HEK293 (cell line): ENCODE measurements around the gene FBXW5.

ENCODE experiments used
- CTCF ChIA-PET: fragments of 350-600 bp; formaldehyde crosslinking; extraction: SDS; loops from one replicate; lab custom pipeline; 2021; ENCODE audit warnings: antibody characterized with exemption; lab: Yijun Ruan, JAX
- POLR2A ChIA-PET: fragments of 300-600 bp; formaldehyde crosslinking; extraction: SDS; loops from one replicate; lab custom pipeline; 2020; ENCODE audit warnings: antibody characterized with exemption, inconsistent platforms; lab: Yijun Ruan, JAX
- H3K27ac ChIP-seq: fragments of 200-500 bp; sonication (Bioruptor generic); 2 replicates; pipeline ENCODE4 v1.5.1; 2014; ENCODE audit warnings: low read depth, low read length, control low read depth, inconsistent platforms; ENCODE audit errors: extremely low read depth
- H3K36me3 ChIP-seq, 2 experiments: fragments of 200-500 bp in 1 of 2; sonication (Bioruptor generic) in 1 of 2; 1 replicate in 1 of 2; 2 replicates in 1 of 2; pipeline ENCODE4 v1.5.1; 2014 to 2017; ENCODE audit warnings: inconsistent platforms in 2 of 2, low read length in 2 of 2; ENCODE audit not compliant: control insufficient read depth in 2 of 2, insufficient read depth in 1 of 2
- H3K4me1 ChIP-seq: fragments of 200-500 bp; sonication (Bioruptor generic); 2 replicates; pipeline ENCODE4 v1.5.1; 2014; ENCODE audit warnings: mild to moderate bottlenecking, low read length, inconsistent platforms; ENCODE audit not compliant: control insufficient read depth, insufficient read depth
- H3K4me3 ChIP-seq: 2 replicates; pipeline ENCODE4 v1.5.1; 2011; ENCODE audit warnings: low read depth, mild to moderate bottlenecking, control low read depth, low read length, moderate library complexity
- H3K9me3 ChIP-seq: fragments of 200-500 bp; sonication (Bioruptor generic); 2 replicates; pipeline ENCODE4 v1.5.1; 2014; ENCODE audit warnings: low read depth, low read length, inconsistent platforms; ENCODE audit not compliant: control insufficient read depth, insufficient read depth
- GLIS2 ChIP-seq: fragments of 450-650 bp; formaldehyde crosslinking; IDR thresholded peaks from 2 replicates; pipeline ENCODE4 v1.5.1; 2016; ENCODE audit warnings: missing biosample characterization, missing genetic modification characterization
- RBAK ChIP-seq: fragments of 450-650 bp; formaldehyde crosslinking; IDR thresholded peaks from 2 replicates; pipeline ENCODE4 v1.5.1; 2016; ENCODE audit warnings: missing biosample characterization, missing genetic modification characterization
- REST ChIP-seq: fragments of 450-650 bp; formaldehyde crosslinking; IDR thresholded peaks from 2 replicates; pipeline ENCODE4 v1.5.1; 2016; ENCODE audit warnings: missing biosample characterization, missing genetic modification characterization
- SCRT1 ChIP-seq: fragments of 450-650 bp; formaldehyde crosslinking; IDR thresholded peaks from 2 replicates; pipeline ENCODE4 v1.5.1; 2016; ENCODE audit warnings: missing biosample characterization, missing genetic modification characterization, borderline replicate concordance
- SCRT2 ChIP-seq: fragments of 450-650 bp; formaldehyde crosslinking; IDR thresholded peaks from 2 replicates; pipeline ENCODE4 v1.5.1; 2016; ENCODE audit warnings: missing biosample characterization, missing genetic modification characterization
- ZBTB20 ChIP-seq: fragments of 450-650 bp; formaldehyde crosslinking; IDR thresholded peaks from 2 replicates; pipeline ENCODE4 v1.5.1; 2016; ENCODE audit warnings: missing biosample characterization, missing genetic modification characterization
- ZNF155 ChIP-seq: fragments of 450-650 bp; formaldehyde crosslinking; IDR thresholded peaks from 2 replicates; pipeline ENCODE4 v1.5.1; 2016; ENCODE audit warnings: missing biosample characterization, missing genetic modification characterization
- ZNF221 ChIP-seq: fragments of 450-650 bp; formaldehyde crosslinking; IDR thresholded peaks from 2 replicates; pipeline ENCODE4 v1.5.1; 2017; ENCODE audit warnings: missing biosample characterization, missing genetic modification characterization, borderline replicate concordance
- ZNF274 ChIP-seq, 2 experiments: fragments of 200-500 bp in 1 of 2; fragments of 450-650 bp in 1 of 2; sonication (Bioruptor generic) in 1 of 2; formaldehyde crosslinking in 1 of 2; IDR thresholded peaks; 2 replicates each; pipeline versions ENCODE4 v1.5.1 to v1.6.1; 2014 to 2016; ENCODE audit warnings: borderline replicate concordance in 1 of 2, inconsistent platforms in 1 of 2, low read length in 1 of 2, missing biosample characterization in 1 of 2, missing genetic modification characterization in 1 of 2
- ZNF280C ChIP-seq: fragments of 450-650 bp; formaldehyde crosslinking; IDR thresholded peaks from 2 replicates; pipeline ENCODE4 v1.5.1; 2016; ENCODE audit warnings: missing biosample characterization, missing genetic modification characterization
- ZNF302 ChIP-seq: fragments of 450-650 bp; formaldehyde crosslinking; IDR thresholded peaks from 2 replicates; pipeline ENCODE4 v1.5.1; 2016; ENCODE audit warnings: missing biosample characterization, missing genetic modification characterization, low read depth
- ZNF350 ChIP-seq: fragments of 450-650 bp; formaldehyde crosslinking; IDR thresholded peaks from 2 replicates; pipeline ENCODE4 v1.5.0; 2017; ENCODE audit warnings: missing biosample characterization, mild to moderate bottlenecking, missing genetic modification characterization
- ZNF488 ChIP-seq: fragments of 450-650 bp; formaldehyde crosslinking; IDR thresholded peaks from 2 replicates; pipeline ENCODE4 v1.5.1; 2016; ENCODE audit warnings: missing biosample characterization, missing genetic modification characterization
- ZNF521 ChIP-seq: fragments of 450-650 bp; formaldehyde crosslinking; IDR thresholded peaks from 2 replicates; pipeline ENCODE4 v1.5.1; 2017; ENCODE audit warnings: missing biosample characterization, mild to moderate bottlenecking, missing genetic modification characterization
- ZNF596 ChIP-seq: fragments of 450-650 bp; IDR thresholded peaks from 2 replicates; pipeline ENCODE4 v1.5.0; 2018; ENCODE audit warnings: missing biosample characterization, mild to moderate bottlenecking, missing genetic modification characterization, moderate library complexity
- ZNF600 ChIP-seq: fragments of 450-650 bp; formaldehyde crosslinking; IDR thresholded peaks from 2 replicates; pipeline ENCODE4 v1.5.1; 2016; ENCODE audit warnings: missing biosample characterization, missing genetic modification characterization
- ZXDB ChIP-seq: fragments of 450-650 bp; formaldehyde crosslinking; IDR thresholded peaks from 2 replicates; pipeline ENCODE4 v1.5.1; 2016; ENCODE audit warnings: missing biosample characterization, missing genetic modification characterization
- TF ChIP-seq, protein P1 (sequence below): fragments of 450-650 bp; formaldehyde crosslinking; IDR thresholded peaks from 2 replicates; pipeline ENCODE4 v1.5.1; 2017; ENCODE audit warnings: missing biosample characterization, missing genetic modification characterization

FBXW5 gene

DNA sequence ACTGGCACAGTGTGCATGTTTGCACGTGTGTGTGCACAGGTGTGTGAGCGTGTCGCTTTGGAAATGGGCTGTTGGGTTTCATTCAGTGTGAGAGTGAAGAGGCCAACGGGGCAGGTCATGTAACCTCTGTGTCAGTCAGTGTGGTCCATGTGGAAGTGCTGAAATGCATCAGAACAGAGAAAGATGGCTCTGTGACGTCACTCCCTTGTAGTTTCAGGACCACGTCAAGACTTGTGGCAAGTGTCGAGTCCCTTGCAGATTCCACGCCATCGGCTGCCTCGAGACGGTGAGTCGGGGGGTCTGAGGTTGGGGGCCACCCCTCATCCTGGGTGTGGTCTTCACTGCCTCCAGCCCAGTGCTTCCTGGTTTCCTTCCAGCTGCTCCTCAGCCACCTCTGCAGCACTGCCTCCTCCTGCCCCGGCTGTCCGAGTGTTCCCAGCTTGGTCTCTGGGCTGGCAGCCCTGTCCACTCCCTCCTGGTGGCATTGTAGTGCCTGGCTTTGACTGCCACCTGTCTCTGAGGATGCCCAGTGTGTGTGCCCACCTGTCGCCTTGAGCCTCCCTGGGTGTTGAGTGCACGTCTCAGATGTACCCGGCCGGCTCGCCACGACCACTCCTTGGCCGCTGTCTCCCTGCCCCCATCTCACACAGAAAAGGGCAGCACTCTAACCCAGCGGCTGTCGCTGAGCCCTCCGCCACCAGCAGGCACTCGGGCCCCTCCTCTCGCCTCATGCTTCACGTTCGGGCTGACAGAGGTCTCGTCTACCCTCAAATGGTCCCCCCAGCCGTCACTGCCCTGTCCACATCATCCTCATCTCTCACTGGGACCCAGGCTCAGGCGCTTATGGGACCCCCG is 28.0 kb downstream of the FBXW5 start:
- POLR2A ChIA-PET = interaction anchor here (0.7 kb wide), 1 partner anchor 35 kb away, joined by 3 read pairs; no protein-coding TSS in a partner anchor
- Histone ChIP-seq H3K36me3 (peaks cover 9 to 69% of the 10 kb centered on the region in 2 experiments; a peak in 2 of 3 replicates), H3K4me3 (no peak overlapping the region), H3K4me1 (no peaks in the 10 kb centered on the region), H3K9me3 (no peaks in the 10 kb centered on the region), H3K27ac (no peak overlapping the region)
- CTCF ChIA-PET = interaction anchor here (0.5 to 1.4 kb wide), 2 partner anchors 32 to 68 kb away, joined by 3 read pairs; no protein-coding TSS in a partner anchor
- TF ChIP-seq REST (tag by site-specific recombination) = peak; percentile 42; the same call in 1 of the 2 replicates
- TF ChIP-seq RBAK = no peak
- TF ChIP-seq SCRT2 (tag by site-specific recombination) = peak; percentile 86

GRCh38 chr9:136915632-136916329 is 28.8 kb downstream of the FBXW5 start:
- no peaks in the 10 kb centered on the region for H3K4me1 ChIP-seq
- H3K27ac ChIP-seq = no peak overlapping the region
- H3K4me3 ChIP-seq = no peak overlapping the region
- TF ChIP-seq SCRT1 (tag by site-specific recombination) (0 out of 2 replicates have a peak, but pooled peaks have one; percentile 17), ZNF488 (tag by site-specific recombination) (no peak), ZNF221 (tag by site-specific recombination) (no peak), ZBTB20 (no peak)
- peaks cover 9 to 70% of the 10 kb centered on the region in 2 experiments; a peak in 2 of 3 replicates for H3K36me3 ChIP-seq
- ChIA-PET POLR2A (interaction anchor here (0.7 kb wide), 1 partner anchor 35 kb away, joined by 3 read pairs; no protein-coding TSS in a partner anchor), CTCF (interaction anchor here (0.5 to 0.6 kb wide), 2 partner anchors 8 to 68 kb away, joined by 3 read pairs; no protein-coding TSS in a partner anchor)
- no peaks in the 10 kb centered on the region for H3K9me3 ChIP-seq

- Histone ChIP-seq H3K4me1 (no peaks in the 10 kb centered on the region), H3K4me3 (no peak overlapping the region), H3K36me3 (peaks cover 9 to 76% of the 10 kb centered on the region in 2 experiments; a peak in 2 of 3 replicates), H3K9me3 (no peaks in the 10 kb centered on the region), H3K27ac (no peak overlapping the region)
- ChIA-PET CTCF (interaction anchor here (0.5 kb wide), 1 partner anchor 174 kb away, joined by 4 read pairs; no protein-coding TSS in a partner anchor), POLR2A (no interaction called here)
- no peak for TF ChIP-seq ZNF350
- no peak for TF ChIP-seq ZNF155 (tag by site-specific recombination)
- TF ChIP-seq, protein P1, sequence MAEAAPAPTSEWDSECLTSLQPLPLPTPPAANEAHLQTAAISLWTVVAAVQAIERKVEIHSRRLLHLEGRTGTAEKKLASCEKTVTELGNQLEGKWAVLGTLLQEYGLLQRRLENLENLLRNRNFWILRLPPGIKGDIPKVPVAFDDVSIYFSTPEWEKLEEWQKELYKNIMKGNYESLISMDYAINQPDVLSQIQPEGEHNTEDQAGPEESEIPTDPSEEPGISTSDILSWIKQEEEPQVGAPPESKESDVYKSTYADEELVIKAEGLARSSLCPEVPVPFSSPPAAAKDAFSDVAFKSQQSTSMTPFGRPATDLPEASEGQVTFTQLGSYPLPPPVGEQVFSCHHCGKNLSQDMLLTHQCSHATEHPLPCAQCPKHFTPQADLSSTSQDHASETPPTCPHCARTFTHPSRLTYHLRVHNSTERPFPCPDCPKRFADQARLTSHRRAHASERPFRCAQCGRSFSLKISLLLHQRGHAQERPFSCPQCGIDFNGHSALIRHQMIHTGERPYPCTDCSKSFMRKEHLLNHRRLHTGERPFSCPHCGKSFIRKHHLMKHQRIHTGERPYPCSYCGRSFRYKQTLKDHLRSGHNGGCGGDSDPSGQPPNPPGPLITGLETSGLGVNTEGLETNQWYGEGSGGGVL (tag by site-specific recombination) = no peak
- no peak for TF ChIP-seq ZNF596
- no peak for TF ChIP-seq GLIS2
- TF ChIP-seq ZNF521 (tag by site-specific recombination) = no peak
- TF ChIP-seq ZXDB (tag by site-specific recombination) = no peak
- no peak for TF ChIP-seq ZNF600
- no peak for TF ChIP-seq ZNF302 (tag by site-specific recombination)
- no peak for TF ChIP-seq ZNF274 (IDR thresholded peaks at IDR 0.05; ENCODE audit: low read length)
- no peak for TF ChIP-seq ZNF274 (tag by site-specific recombination; IDR thresholded peaks at IDR 0.05; ENCODE audit: borderline replicate concordance)
- TF ChIP-seq ZNF280C (tag by site-specific recombination) = no peak
Measured at GRCh38 chr9:136913701-136914438, 30.7 kb downstream of the FBXW5 start.
